HCT116 (cell line): ENCODE results near the gene GRB2.

ENCODE experiments used
- CEBPB ChIP-seq: IDR thresholded peaks from 2 replicates; pipeline ENCODE4 v1.6.1; 2012; ENCODE audit warnings: low read depth
- CTCF ChIP-seq, 3 experiments: fragments of 200-600 bp in 1 of 3; sonication (generic) in 1 of 3; IDR thresholded peaks in 2 of 3; conservative IDR thresholded peaks in 1 of 3; 2 replicates each; pipeline ENCODE4 v1.5.1; 2012 to 2017; ENCODE audit warnings: low read depth in 2 of 3, low read length in 2 of 3, antibody characterized with exemption in 1 of 3, borderline replicate concordance in 1 of 3, control low read depth in 1 of 3, mild to moderate bottlenecking in 1 of 3, mixed read lengths in 1 of 3, mixed run types in 1 of 3, moderate library complexity in 1 of 3; ENCODE audit not compliant: insufficient read depth in 1 of 3
- MAX ChIP-seq: IDR thresholded peaks from 2 replicates; pipeline ENCODE4 v1.6.1; 2012
- POLR2A ChIP-seq: IDR thresholded peaks from 2 replicates; pipeline ENCODE4 v1.7.0; 2011; ENCODE audit warnings: borderline replicate concordance; ENCODE audit not compliant: insufficient read depth, insufficient read length; ENCODE audit errors: extremely low read depth
- SRF ChIP-seq: IDR thresholded peaks from 2 replicates; pipeline ENCODE4 v1.6.1; 2012; ENCODE audit warnings: low read depth
- ZNF274 ChIP-seq: fragments of 200-500 bp; sonication (Bioruptor generic); IDR thresholded peaks from 2 replicates; pipeline ENCODE4 v1.6.1; 2014; ENCODE audit warnings: mild to moderate bottlenecking, low read depth, low read length, inconsistent platforms

- no peak for TF ChIP-seq CEBPB
- TF ChIP-seq CTCF (IDR thresholded peaks at IDR 0.05 in 2 of 3, conservative IDR thresholded peaks at IDR 0.05 in 1 of 3; ENCODE audit: borderline replicate concordance in 1 of 3, insufficient read depth in 1 of 3, low read depth in 2 of 3, low read length in 2 of 3): no peak
- no peak for TF ChIP-seq SRF
- no peak for TF ChIP-seq MAX
- no peak for TF ChIP-seq POLR2A
- TF ChIP-seq ZNF274: no peak
Observed at GRCh38 chr17:75417054-75417580, 11.6 kb upstream of the GRB2 start.
